K562 (cell line): Measurements from ENCODE around the gene DIO3.

Source experiments
- CBFB ChIP-seq: sonication (generic); formaldehyde crosslinking; IDR thresholded peaks from 2 replicates; pipeline ENCODE4 v1.4.0; 2020; ENCODE audit warnings: mild to moderate bottlenecking, missing genetic modification reagents
- CHD2 ChIP-seq: IDR thresholded peaks from 2 replicates; pipeline ENCODE4 v1.6.1; 2011; ENCODE audit warnings: low read depth, low read length
- EGR1 ChIP-seq: fragments of 450-650 bp; conservative IDR thresholded peaks from 2 replicates; pipeline ENCODE4 v1.6.1; 2017; ENCODE audit warnings: mild to moderate bottlenecking
- NR2C2 ChIP-seq, 2 experiments: fragments of 200-800 bp in 1 of 2; sonication (Bioruptor generic) in 1 of 2; sonication (generic) in 1 of 2; formaldehyde crosslinking in 1 of 2; IDR thresholded peaks; 2 replicates each; pipeline versions ENCODE4 v1.6.1 to v1.8.0; 2016 to 2022; ENCODE audit warnings: mild to moderate bottlenecking in 1 of 2, missing compliant biosample characterization in 1 of 2, missing genetic modification characterization in 1 of 2, missing genetic modification reagents in 1 of 2
- SMC3 ChIP-seq: conservative IDR thresholded peaks from 2 replicates; pipeline ENCODE4 v1.6.1; 2011; ENCODE audit warnings: low read depth, low read length, improper control_type of control experiment; ENCODE audit not compliant: insufficient read depth
- ZKSCAN1 ChIP-seq: fragments of 150-350 bp; IDR thresholded peaks from 2 replicates; pipeline ENCODE4 v1.6.1; 2016; ENCODE audit warnings: low read depth, low read length
- ZNF174 ChIP-seq: fragments of 250-450 bp; sonication (Bioruptor Pico); IDR thresholded peaks from 2 replicates; pipeline ENCODE4 v1.4.0; 2020; ENCODE audit warnings: mild to moderate bottlenecking
- ZNF282 ChIP-seq: sonication (generic); formaldehyde crosslinking; IDR thresholded peaks from 2 replicates; pipeline ENCODE4 v1.8.1; 2023; ENCODE audit warnings: missing genetic modification reagents
- ZNF561 ChIP-seq: fragments of 450-650 bp; formaldehyde crosslinking; conservative IDR thresholded peaks from 2 replicates; pipeline ENCODE4 v1.4.0; 2020; ENCODE audit warnings: mild to moderate bottlenecking, moderate library complexity
- TF ChIP-seq, protein P1 (sequence below): fragments of 250-450 bp; sonication (Bioruptor Pico); IDR thresholded peaks from 2 replicates; pipeline ENCODE4 v1.4.0; 2020
- TF ChIP-seq, protein P2 (sequence below): conservative IDR thresholded peaks from 2 replicates; pipeline ENCODE4 v1.6.1; 2011; ENCODE audit warnings: low read depth, mild to moderate bottlenecking, low read length; ENCODE audit not compliant: control insufficient read depth

- TF ChIP-seq NR2C2 (CRISPR knock-in tag; IDR thresholded peaks at IDR 0.05) (no peak), NR2C2 (tag; IDR thresholded peaks at IDR 0.05) (no peak), ZNF561 (CRISPR knock-in tag) (no peak), CBFB (CRISPR knock-in tag) (no peak), ZKSCAN1 (no peak), ZNF174 (CRISPR knock-in tag) (no peak), SMC3 (no peak), CHD2 (no peak), ZNF282 (no peak), EGR1 (no peak)
- TF ChIP-seq, protein P1, sequence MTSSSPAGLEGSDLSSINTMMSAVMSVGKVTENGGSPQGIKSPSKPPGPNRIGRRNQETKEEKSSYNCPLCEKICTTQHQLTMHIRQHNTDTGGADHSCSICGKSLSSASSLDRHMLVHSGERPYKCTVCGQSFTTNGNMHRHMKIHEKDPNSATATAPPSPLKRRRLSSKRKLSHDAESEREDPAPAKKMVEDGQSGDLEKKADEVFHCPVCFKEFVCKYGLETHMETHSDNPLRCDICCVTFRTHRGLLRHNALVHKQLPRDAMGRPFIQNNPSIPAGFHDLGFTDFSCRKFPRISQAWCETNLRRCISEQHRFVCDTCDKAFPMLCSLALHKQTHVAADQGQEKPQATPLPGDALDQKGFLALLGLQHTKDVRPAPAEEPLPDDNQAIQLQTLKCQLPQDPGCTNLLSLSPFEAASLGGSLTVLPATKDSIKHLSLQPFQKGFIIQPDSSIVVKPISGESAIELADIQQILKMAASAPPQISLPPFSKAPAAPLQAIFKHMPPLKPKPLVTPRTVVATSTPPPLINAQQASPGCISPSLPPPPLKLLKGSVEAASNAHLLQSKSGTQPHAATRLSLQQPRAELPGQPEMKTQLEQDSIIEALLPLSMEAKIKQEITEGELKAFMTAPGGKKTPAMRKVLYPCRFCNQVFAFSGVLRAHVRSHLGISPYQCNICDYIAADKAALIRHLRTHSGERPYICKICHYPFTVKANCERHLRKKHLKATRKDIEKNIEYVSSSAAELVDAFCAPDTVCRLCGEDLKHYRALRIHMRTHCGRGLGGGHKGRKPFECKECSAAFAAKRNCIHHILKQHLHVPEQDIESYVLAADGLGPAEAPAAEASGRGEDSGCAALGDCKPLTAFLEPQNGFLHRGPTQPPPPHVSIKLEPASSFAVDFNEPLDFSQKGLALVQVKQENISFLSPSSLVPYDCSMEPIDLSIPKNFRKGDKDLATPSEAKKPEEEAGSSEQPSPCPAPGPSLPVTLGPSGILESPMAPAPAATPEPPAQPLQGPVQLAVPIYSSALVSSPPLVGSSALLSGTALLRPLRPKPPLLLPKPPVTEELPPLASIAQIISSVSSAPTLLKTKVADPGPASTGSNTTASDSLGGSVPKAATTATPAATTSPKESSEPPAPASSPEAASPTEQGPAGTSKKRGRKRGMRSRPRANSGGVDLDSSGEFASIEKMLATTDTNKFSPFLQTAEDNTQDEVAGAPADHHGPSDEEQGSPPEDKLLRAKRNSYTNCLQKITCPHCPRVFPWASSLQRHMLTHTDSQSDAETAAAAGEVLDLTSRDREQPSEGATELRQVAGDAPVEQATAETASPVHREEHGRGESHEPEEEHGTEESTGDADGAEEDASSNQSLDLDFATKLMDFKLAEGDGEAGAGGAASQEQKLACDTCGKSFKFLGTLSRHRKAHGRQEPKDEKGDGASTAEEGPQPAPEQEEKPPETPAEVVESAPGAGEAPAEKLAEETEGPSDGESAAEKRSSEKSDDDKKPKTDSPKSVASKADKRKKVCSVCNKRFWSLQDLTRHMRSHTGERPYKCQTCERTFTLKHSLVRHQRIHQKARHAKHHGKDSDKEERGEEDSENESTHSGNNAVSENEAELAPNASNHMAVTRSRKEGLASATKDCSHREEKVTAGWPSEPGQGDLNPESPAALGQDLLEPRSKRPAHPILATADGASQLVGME (CRISPR knock-in tag) = no peak
- TF ChIP-seq, protein P2, sequence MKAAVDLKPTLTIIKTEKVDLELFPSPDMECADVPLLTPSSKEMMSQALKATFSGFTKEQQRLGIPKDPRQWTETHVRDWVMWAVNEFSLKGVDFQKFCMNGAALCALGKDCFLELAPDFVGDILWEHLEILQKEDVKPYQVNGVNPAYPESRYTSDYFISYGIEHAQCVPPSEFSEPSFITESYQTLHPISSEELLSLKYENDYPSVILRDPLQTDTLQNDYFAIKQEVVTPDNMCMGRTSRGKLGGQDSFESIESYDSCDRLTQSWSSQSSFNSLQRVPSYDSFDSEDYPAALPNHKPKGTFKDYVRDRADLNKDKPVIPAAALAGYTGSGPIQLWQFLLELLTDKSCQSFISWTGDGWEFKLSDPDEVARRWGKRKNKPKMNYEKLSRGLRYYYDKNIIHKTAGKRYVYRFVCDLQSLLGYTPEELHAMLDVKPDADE = no peak
These were observed 14.1 kb upstream of the DIO3 start for GRCh38 chr14:101547107-101547738.
